ENCODE data around the gene STARD4. TPM values are rescaled to one million over a fixed set of nuclear protein-coding genes. Genes with fewer than 3 reads are reported as not detected.

The STARD4 gene, protein sequence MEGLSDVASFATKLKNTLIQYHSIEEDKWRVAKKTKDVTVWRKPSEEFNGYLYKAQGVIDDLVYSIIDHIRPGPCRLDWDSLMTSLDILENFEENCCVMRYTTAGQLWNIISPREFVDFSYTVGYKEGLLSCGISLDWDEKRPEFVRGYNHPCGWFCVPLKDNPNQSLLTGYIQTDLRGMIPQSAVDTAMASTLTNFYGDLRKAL
- polyA plus RNA-seq (2011; rRNA removed), result 8.5 and 14.6 TPM in 2 replicates
- 8.6 and 10.0 TPM in 2 replicates for polyA minus RNA-seq (2011; rRNA and poly(A)+ RNA removed)

- Histone ChIP-seq H3K4me3 (ENCODE audit: low read depth, low read length) (peak within 1 kb of the TSS; percentile 88), H3K36me3 (ENCODE audit: control insufficient read depth, insufficient read depth, low read length) (no peaks in the 10 kb centered on the region), H3K27me3 (ENCODE audit: control insufficient read depth, insufficient read depth, low read length) (no peaks in the 10 kb centered on the region)
- POLR2A ChIA-PET, result no interaction called here
- CTCF ChIA-PET, result interaction anchor here (1.3 to 3.6 kb wide), 3 partner anchors 15 to 20 kb away, joined by 4 to 18 read pairs (median 15); no protein-coding TSS in a partner anchor
- TF ChIP-seq, protein P1, sequence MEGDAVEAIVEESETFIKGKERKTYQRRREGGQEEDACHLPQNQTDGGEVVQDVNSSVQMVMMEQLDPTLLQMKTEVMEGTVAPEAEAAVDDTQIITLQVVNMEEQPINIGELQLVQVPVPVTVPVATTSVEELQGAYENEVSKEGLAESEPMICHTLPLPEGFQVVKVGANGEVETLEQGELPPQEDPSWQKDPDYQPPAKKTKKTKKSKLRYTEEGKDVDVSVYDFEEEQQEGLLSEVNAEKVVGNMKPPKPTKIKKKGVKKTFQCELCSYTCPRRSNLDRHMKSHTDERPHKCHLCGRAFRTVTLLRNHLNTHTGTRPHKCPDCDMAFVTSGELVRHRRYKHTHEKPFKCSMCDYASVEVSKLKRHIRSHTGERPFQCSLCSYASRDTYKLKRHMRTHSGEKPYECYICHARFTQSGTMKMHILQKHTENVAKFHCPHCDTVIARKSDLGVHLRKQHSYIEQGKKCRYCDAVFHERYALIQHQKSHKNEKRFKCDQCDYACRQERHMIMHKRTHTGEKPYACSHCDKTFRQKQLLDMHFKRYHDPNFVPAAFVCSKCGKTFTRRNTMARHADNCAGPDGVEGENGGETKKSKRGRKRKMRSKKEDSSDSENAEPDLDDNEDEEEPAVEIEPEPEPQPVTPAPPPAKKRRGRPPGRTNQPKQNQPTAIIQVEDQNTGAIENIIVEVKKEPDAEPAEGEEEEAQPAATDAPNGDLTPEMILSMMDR (IDR thresholded peaks at IDR 0.05; ENCODE audit: insufficient read depth, low read depth, low read length), result no peak
- DNase-seq (ENCODE audit: low read depth), result peak; percentile 83
Measured at GRCh38 chr5:111512375-111513130, at the start of gene STARD4. TSS of gene STARD4 (minus strand) at chr5:111512535. CDS start at chr5:111507433, 5,102 bp downstream.

DNA sequence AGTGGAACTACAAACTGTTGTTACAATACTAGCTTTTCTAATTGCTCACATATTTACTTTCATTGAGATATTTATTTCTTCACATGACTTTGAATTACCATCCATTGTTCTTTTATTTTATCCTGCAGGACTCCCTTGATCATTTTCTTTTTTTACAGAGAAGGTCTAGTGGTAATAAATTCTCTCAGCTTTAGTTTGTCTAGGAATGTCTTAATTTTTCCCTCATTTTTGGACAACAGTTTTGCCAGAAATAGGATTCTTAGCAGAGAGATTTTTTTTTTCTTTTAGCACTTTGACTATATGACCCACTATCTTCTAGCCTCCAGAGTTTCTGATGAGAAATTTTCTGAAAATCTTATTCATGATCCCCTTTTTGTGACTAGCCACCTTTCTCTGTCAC is 47.3 kb upstream of the STARD4 start:
- CTCF ChIA-PET, result interaction anchor here (0.6 to 2.1 kb wide), 2 partner anchors 9 to 188 kb away, joined by 3 to 5 read pairs; no protein-coding TSS in a partner anchor
- POLR2A ChIA-PET, result interaction anchor here (0.6 kb wide), 1 partner anchor 57 kb away, joined by 3 read pairs; no protein-coding TSS in a partner anchor
- TF ChIP-seq, protein P1 (IDR thresholded peaks at IDR 0.05; ENCODE audit: insufficient read depth, low read depth, low read length), result no peak

GRCh38 chr5:111557686-111558085 is 45.4 kb upstream of the STARD4 start:
- TF ChIP-seq, protein P1 (IDR thresholded peaks at IDR 0.05; ENCODE audit: insufficient read depth, low read depth, low read length), result no peak
- no peak overlapping the region for H3K4me3 ChIP-seq (ENCODE audit: low read depth, low read length)
- H3K36me3 ChIP-seq (ENCODE audit: control insufficient read depth, insufficient read depth, low read length), result no peaks in the 10 kb centered on the region
- CTCF ChIA-PET, result interaction anchor here (0.8 to 1.2 kb wide), 3 partner anchors 146 to 200 kb away, joined by 3 to 4 read pairs (median 3); no protein-coding TSS in a partner anchor
- no peaks in the 10 kb centered on the region for H3K27me3 ChIP-seq (ENCODE audit: control insufficient read depth, insufficient read depth, low read length)
- no peak for DNase-seq (ENCODE audit: low read depth)
- POLR2A ChIA-PET, result no interaction called here

More for the DNA sequence above, 47.3 kb upstream of the STARD4 start:
- Histone ChIP-seq H3K36me3 (ENCODE audit: control insufficient read depth, insufficient read depth, low read length) (no peaks in the 10 kb centered on the region), H3K4me3 (ENCODE audit: low read depth, low read length) (no peak overlapping the region), H3K27me3 (ENCODE audit: control insufficient read depth, insufficient read depth, low read length) (no peaks in the 10 kb centered on the region)
- no peak for DNase-seq (ENCODE audit: low read depth)

DNA sequence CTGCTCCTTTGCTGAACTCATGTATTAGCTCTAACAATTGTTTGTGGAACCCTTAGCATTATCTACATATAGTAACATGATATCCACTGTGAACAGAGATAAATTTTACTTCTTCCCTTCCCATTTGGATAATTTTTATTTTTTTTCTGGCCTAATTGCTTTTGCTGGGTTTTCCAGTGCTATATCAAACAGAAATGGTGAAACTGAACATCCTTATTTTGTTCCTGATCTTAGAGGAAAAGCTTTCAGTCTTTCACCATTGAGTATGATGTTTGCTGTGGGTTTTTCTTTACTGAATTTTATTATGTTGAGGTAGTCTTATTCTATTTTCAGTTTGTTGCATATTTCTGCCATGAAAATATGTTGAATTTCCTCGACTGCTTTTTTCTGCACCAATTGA is 44.8 kb upstream of the STARD4 start:
- Histone ChIP-seq H3K4me3 (ENCODE audit: low read depth, low read length) (no peak overlapping the region), H3K27me3 (ENCODE audit: control insufficient read depth, insufficient read depth, low read length) (no peaks in the 10 kb centered on the region), H3K36me3 (ENCODE audit: control insufficient read depth, insufficient read depth, low read length) (no peaks in the 10 kb centered on the region)
- CTCF ChIA-PET, result no interaction called here
- POLR2A ChIA-PET, result no interaction called here
- TF ChIP-seq, protein P1 (IDR thresholded peaks at IDR 0.05; ENCODE audit: insufficient read depth, low read depth, low read length), result no peak
- no peak for DNase-seq (ENCODE audit: low read depth)

GRCh38 chr5:111556501-111556900 is 44.2 kb upstream of the STARD4 start:
- TF ChIP-seq, protein P1 (IDR thresholded peaks at IDR 0.05; ENCODE audit: insufficient read depth, low read depth, low read length), result no peak
- ChIA-PET POLR2A (no interaction called here), CTCF (interaction anchor here (0.5 kb wide), 1 partner anchor 1410 kb away, joined by 3 read pairs; no protein-coding TSS in a partner anchor)

More at GRCh38 chr5:111556501-111556900, 44.2 kb upstream of the STARD4 start:
- DNase-seq (ENCODE audit: low read depth), result no peak
- Histone ChIP-seq H3K4me3 (ENCODE audit: low read depth, low read length) (no peak overlapping the region), H3K27me3 (ENCODE audit: control insufficient read depth, insufficient read depth, low read length) (no peaks in the 10 kb centered on the region), H3K36me3 (ENCODE audit: control insufficient read depth, insufficient read depth, low read length) (no peaks in the 10 kb centered on the region)
